Prostate gland (tissue), 2 donors: Measurements from ENCODE around the gene PLCB4. TPM values are rescaled to one million over a fixed set of nuclear protein-coding genes. Genes with fewer than 3 reads are reported as not detected.

ENCODE experiments used
- DNase-seq: peaks from one replicate; pipeline ENCODE4 v3.0.0-alpha.2; 2019; ENCODE audit warnings: low spot score
- H3K27ac ChIP-seq, 2 donors: fragments of 200-600 bp; sonication (generic); 2 replicates each; pipeline ENCODE4 v1.5.1; 2017 to 2019
- H3K27me3 ChIP-seq: fragments of 200-600 bp; sonication (generic); replicated peaks from 2 replicates; pipeline ENCODE4 v1.5.1; 2019; ENCODE audit not compliant: insufficient read depth
- H3K36me3 ChIP-seq, 2 donors: fragments of 200-600 bp; sonication (generic); 1 replicate in 1 of 2; 2 replicates in 1 of 2; pipeline versions ENCODE4 v1.5.1 to v1.8.1; 2017 to 2019
- H3K4me1 ChIP-seq: fragments of 200-600 bp; sonication (generic); replicated peaks from 2 replicates; pipeline ENCODE4 v1.5.1; 2019
- H3K4me3 ChIP-seq, 2 donors: fragments of 200-600 bp; sonication (generic); 2 replicates each; pipeline ENCODE4 v1.5.1; 2017 to 2019
- H3K9me3 ChIP-seq: fragments of 200-600 bp; sonication (generic); 2 replicates; pipeline ENCODE4 v1.5.1; 2017
- CTCF ChIP-seq, 4 experiments: fragments of 200-600 bp in 2 of 4; fragments of 450-650 bp in 2 of 4; sonication (generic) in 2 of 4; IDR thresholded peaks; 1 replicate in 3 of 4; 2 replicates in 1 of 4; pipeline ENCODE4 v1.5.1; 2016 to 2019; ENCODE audit warnings: antibody characterized with exemption in 4 of 4, mild to moderate bottlenecking in 2 of 4, moderate library complexity in 2 of 4
- POLR2A ChIP-seq: fragments of 450-650 bp; IDR thresholded peaks from one replicate; pipeline ENCODE4 v1.6.1; 2016; ENCODE audit warnings: antibody characterized with exemption, mild to moderate bottlenecking
- POLR2AphosphoS5 ChIP-seq: sonication (generic); formaldehyde crosslinking; IDR thresholded peaks from one replicate; pipeline ENCODE4 v1.6.1; 2017; ENCODE audit warnings: antibody characterized with exemption
- WGBS: methylation state at CpG from one replicate; pipeline ENCODE4 v1.1.5; 2018; 5-methylcytosine and 5-hydroxymethylcytosine counted together
- intact Hi-C: fragments of 100-400 bp; cut with DNase I; formaldehyde crosslinking; loops from one replicate; pipeline ENCODE4 v1.14.2; 2022
- total RNA-seq, 2 donors: library from RNA; depleted of rRNA; stranded (reverse); fragments of >200 nt; gene quantifications; one replicate each; pipeline ENCODE4 v1.1.0, GENCODE V29; 2016

Gene PLCB4
- total RNA-seq, 2 donors from 2014 or later = 9.1 to 11.6 TPM

GRCh38 chr20:9308056-9308455 is 239.2 kb downstream of the PLCB4 start:
- no peaks in the 10 kb centered on the region for H3K27me3 ChIP-seq
- H3K27ac ChIP-seq = no peak overlapping the region
- TF ChIP-seq CTCF (IDR thresholded peaks at IDR 0.05) (no peak), POLR2AphosphoS5 (no peak), POLR2A (no peak)
- intact Hi-C loops = no loop called here
- WGBS = 38% methylated on average over 1 of the region's 1 CpG
- no peaks in the 10 kb centered on the region for H3K9me3 ChIP-seq
- H3K36me3 ChIP-seq = no peaks in the 10 kb centered on the region
- no peak overlapping the region for H3K4me3 ChIP-seq
- H3K4me1 ChIP-seq = no peaks in the 10 kb centered on the region
- DNase-seq = no peak

- Histone ChIP-seq H3K4me1 (no peaks in the 10 kb centered on the region), H3K27ac (no peak overlapping the region), H3K4me3 (no peak overlapping the region), H3K9me3 (no peaks in the 10 kb centered on the region), H3K27me3 (no peaks in the 10 kb centered on the region), H3K36me3 (no peaks in the 10 kb centered on the region)
- intact Hi-C loops = no loop called here
- TF ChIP-seq POLR2AphosphoS5 (no peak), CTCF (IDR thresholded peaks at IDR 0.05) (no peak), POLR2A (no peak)
- DNase-seq = no peak
- 90% methylated on average over 1 of the region's 1 CpG for WGBS
Observed at GRCh38 chr20:9311132-9311531, 242.2 kb downstream of the PLCB4 start.

- DNase-seq = no peak
- no peaks in the 10 kb centered on the region for H3K36me3 ChIP-seq
- TF ChIP-seq POLR2AphosphoS5 (no peak), CTCF (IDR thresholded peaks at IDR 0.05) (no peak), POLR2A (no peak)
- no peak overlapping the region for H3K27ac ChIP-seq
- no peak overlapping the region for H3K4me3 ChIP-seq
- H3K27me3 ChIP-seq = no peaks in the 10 kb centered on the region
- H3K4me1 ChIP-seq = no peaks in the 10 kb centered on the region
- 75% methylated on average over 7 of the region's 7 CpGs for WGBS
- intact Hi-C loops = no loop called here
- no peaks in the 10 kb centered on the region for H3K9me3 ChIP-seq
Observed at GRCh38 chr20:9319687-9320384, 250.9 kb downstream of the PLCB4 start.

- Histone ChIP-seq H3K4me3 (no peak overlapping the region), H3K27me3 (no peaks in the 10 kb centered on the region), H3K27ac (no peak overlapping the region), H3K9me3 (no peaks in the 10 kb centered on the region), H3K36me3 (no peaks in the 10 kb centered on the region), H3K4me1 (no peaks in the 10 kb centered on the region)
- no peak for TF ChIP-seq POLR2A
- no peak for TF ChIP-seq POLR2AphosphoS5
- TF ChIP-seq CTCF (IDR thresholded peaks at IDR 0.05) = no peak
- no peak for DNase-seq
- intact Hi-C loops = no loop called here
- 96% methylated on average over 2 of the region's 2 CpGs for WGBS
Observed at GRCh38 chr20:9321007-9321406, 252.1 kb downstream of the PLCB4 start.

- no peak overlapping the region for H3K27ac ChIP-seq
- no peaks in the 10 kb centered on the region for H3K9me3 ChIP-seq
- TF ChIP-seq CTCF (IDR thresholded peaks at IDR 0.05) (no peak), POLR2A (no peak), POLR2AphosphoS5 (no peak)
- WGBS = 93% methylated on average over 1 of the region's 1 CpG
- DNase-seq = no peak
- intact Hi-C loops = no loop called here
- no peaks in the 10 kb centered on the region for H3K27me3 ChIP-seq
- no peaks in the 10 kb centered on the region for H3K36me3 ChIP-seq
- H3K4me1 ChIP-seq = no peaks in the 10 kb centered on the region
- no peak overlapping the region for H3K4me3 ChIP-seq
Observed at GRCh38 chr20:9322661-9323060, 253.8 kb downstream of the PLCB4 start.
